Sigmoid colon (tissue), 7 donors: ENCODE data around the gene CDC34. TPM values are rescaled to one million over a fixed set of nuclear protein-coding genes. Genes with fewer than 3 reads are reported as not detected.
A peak's percentile ranks its signal among the peaks of the same experiment; 100 is the strongest.

ENCODE experiments used
- DNase-seq: peaks from one replicate; pipeline ENCODE4 v3.0.0-alpha.2; 2019
- H3K27ac ChIP-seq, 4 donors: fragments of 200-600 bp; sonication (generic); one replicate each; pipeline ENCODE4 v1.5.1; 2016 to 2019; ENCODE audit warnings: mild to moderate bottlenecking in 1 of 4
- H3K27me3 ChIP-seq, 3 donors: fragments of 200-600 bp; sonication (generic); one replicate each; pipeline ENCODE4 v1.5.1; 2019; ENCODE audit warnings: mild to moderate bottlenecking in 1 of 3
- H3K36me3 ChIP-seq, 4 donors: fragments of 200-600 bp; sonication (generic); one replicate each; pipeline ENCODE4 v1.5.1; 2016 to 2019
- H3K4me1 ChIP-seq, 4 donors: fragments of 200-600 bp; sonication (generic); one replicate each; pipeline ENCODE4 v1.5.1; 2017 to 2019
- H3K4me3 ChIP-seq, 4 donors: fragments of 200-600 bp; sonication (generic); one replicate each; pipeline ENCODE4 v1.5.1; 2017 to 2019; ENCODE audit warnings: mild to moderate bottlenecking in 2 of 4, moderate library complexity in 1 of 4
- H3K9me3 ChIP-seq, 4 donors: fragments of 200-600 bp in 3 of 4; sonication (generic) in 3 of 4; one replicate each; pipeline versions ENCODE4 v1.5.1 to v1.6.1; 2013 to 2019
- CTCF ChIP-seq, 4 experiments: fragments of 450-650 bp in 3 of 4; fragments of 200-600 bp in 1 of 4; IDR thresholded peaks; one replicate each; pipeline ENCODE4 v1.5.1; 2016 to 2019; ENCODE audit warnings: antibody characterized with exemption in 4 of 4, mild to moderate bottlenecking in 3 of 4, moderate library complexity in 2 of 4
- EP300 ChIP-seq, 4 donors: sonication (generic); formaldehyde crosslinking; IDR thresholded peaks; one replicate each; pipeline ENCODE4 v1.6.1; 2017; ENCODE audit warnings: antibody characterized with exemption in 4 of 4
- POLR2A ChIP-seq, 2 donors: fragments of 450-650 bp; IDR thresholded peaks; one replicate each; pipeline ENCODE4 v1.6.1; 2016; ENCODE audit warnings: antibody characterized with exemption in 2 of 2, mild to moderate bottlenecking in 2 of 2, moderate library complexity in 2 of 2
- POLR2AphosphoS5 ChIP-seq, 4 donors: sonication (generic); formaldehyde crosslinking; IDR thresholded peaks; one replicate each; pipeline ENCODE4 v1.6.1; 2017; ENCODE audit warnings: antibody characterized with exemption in 4 of 4
- WGBS, 2 donors: extraction: QIAGEN DNeasy Blood & Tissue Kit; methylation state at CpG; one replicate each; pipeline ENCODE4 v1.1.7; 2013; 5-methylcytosine and 5-hydroxymethylcytosine counted together
- intact Hi-C: fragments of 100-400 bp; cut with DNase I; formaldehyde crosslinking; loops from one replicate; pipeline ENCODE4 v1.15.1; 2023
- polyA plus RNA-seq, 3 donors: library from polyadenylated mRNA; stranded (reverse); fragments of 200-250 nt; gene quantifications; one replicate each; pipeline ENCODE4 v1.2.3, GENCODE V29; 2013
- total RNA-seq, 4 donors: library from RNA; depleted of rRNA; stranded (reverse); fragments of >200 nt; gene quantifications; one replicate each; pipeline ENCODE4 v1.1.0, GENCODE V29; 2016
- donor health status: healthy with polysubstance abuse.
- donor health status: Bipolar disorder and iron deficiency.
- donor health status: healthy.

CDC34 gene
- total and polyA plus RNA-seq, 7 donors: 74.9 to 152 (median 96.7) TPM

GRCh38 chr19:485077-485476 lies 46.5 kb upstream of the CDC34 start:
- Histone ChIP-seq H3K9me3 (no peaks in the 10 kb centered on the region), H3K27ac (no peak overlapping the region), H3K36me3 (no peaks in the 10 kb centered on the region), H3K27me3 (peaks cover 0 to 27% (median 17%) of the 10 kb centered on the region in 3 donors), H3K4me1 (peaks cover 0 to 15% (median 12%) of the 10 kb centered on the region in 4 donors), H3K4me3 (no peak overlapping the region)
- TF ChIP-seq POLR2AphosphoS5 (IDR thresholded peaks at IDR 0.05): no peak
- TF ChIP-seq CTCF (IDR thresholded peaks at IDR 0.05): no peak
- no peak for TF ChIP-seq EP300 (IDR thresholded peaks at IDR 0.05)
- TF ChIP-seq POLR2A (IDR thresholded peaks at IDR 0.05): no peak
- intact Hi-C loops: loop anchor here (5.0 kb wide), 1 partner anchor 38 kb away; no protein-coding TSS in a partner anchor
- 45 to 72% methylated on average over 22 of the region's 22 CpGs for WGBS, 2 donors
- no peak for DNase-seq

- H3K27ac ChIP-seq: peak overlapping the region in 3 of 4 donors; percentile 2 to 54 (median 50)
- TF ChIP-seq POLR2AphosphoS5 (IDR thresholded peaks at IDR 0.05) (peak in 3 of 4 donors; percentile 36 to 51 (median 41)), POLR2A (IDR thresholded peaks at IDR 0.05) (no peak)
These were observed 45.9 kb upstream of the CDC34 start for GRCh38 chr19:485583-486236.

GRCh38 chr19:488505-489417 lies 42.8 kb upstream of the CDC34 start:
- H3K4me3 ChIP-seq: peak overlapping the region; percentile 82 to 89 (median 84)
- no peak for TF ChIP-seq EP300 (IDR thresholded peaks at IDR 0.05)
- TF ChIP-seq POLR2AphosphoS5 (IDR thresholded peaks at IDR 0.05): peak; percentile 79 to 95 (median 88)
- TF ChIP-seq CTCF (IDR thresholded peaks at IDR 0.05): no peak
- peak; percentile 36 to 76 for TF ChIP-seq POLR2A (IDR thresholded peaks at IDR 0.05)
- DNase-seq: peak; percentile 97
- WGBS, 2 donors: 1% methylated on average over 114 of the region's 114 CpGs
- H3K9me3 ChIP-seq: no peaks in the 10 kb centered on the region
- H3K4me1 ChIP-seq: peaks cover 0 to 16% (median 12%) of the 10 kb centered on the region in 4 donors
- peaks cover 0 to 21% (median 17%) of the 10 kb centered on the region in 3 donors for H3K27me3 ChIP-seq
- H3K27ac ChIP-seq: peak overlapping the region; percentile 89 to 95 (median 92)
- intact Hi-C loops: loop anchor here (1.0 to 5.0 kb wide), 2 partner anchors 18 to 41 kb away; no protein-coding TSS in a partner anchor
- no peaks in the 10 kb centered on the region for H3K36me3 ChIP-seq

More at GRCh38 chr19:485583-486236, 45.9 kb upstream of the CDC34 start:
- Histone ChIP-seq H3K4me3 (no peak overlapping the region), H3K36me3 (no peaks in the 10 kb centered on the region), H3K9me3 (no peaks in the 10 kb centered on the region), H3K4me1 (peaks cover 0 to 16% (median 12%) of the 10 kb centered on the region in 4 donors), H3K27me3 (peaks cover 0 to 27% (median 17%) of the 10 kb centered on the region in 3 donors)
- WGBS, 2 donors: 9 to 30% methylated on average over 23 of the region's 23 CpGs
- DNase-seq: peak; percentile 94
- intact Hi-C loops: loop anchor here (5.0 kb wide), 1 partner anchor 38 kb away; no protein-coding TSS in a partner anchor

- TF ChIP-seq CTCF (IDR thresholded peaks at IDR 0.05) (no peak), EP300 (IDR thresholded peaks at IDR 0.05) (no peak), POLR2A (IDR thresholded peaks at IDR 0.05) (no peak), POLR2AphosphoS5 (IDR thresholded peaks at IDR 0.05) (no peak)
- intact Hi-C loops: loop anchor here (1.0 to 5.0 kb wide), 2 partner anchors 17 to 42 kb away; no protein-coding TSS in a partner anchor
- H3K4me1 ChIP-seq: peaks cover 0 to 16% (median 12%) of the 10 kb centered on the region in 4 donors
- 27 to 39% methylated on average over 61 of the region's 61 CpGs for WGBS, 2 donors
- peaks cover 0 to 20% (median 19%) of the 10 kb centered on the region in 3 donors for H3K27me3 ChIP-seq
- no peaks in the 10 kb centered on the region for H3K9me3 ChIP-seq
- H3K4me3 ChIP-seq: peak overlapping the region; percentile 82 to 89 (median 84)
- H3K27ac ChIP-seq: peak overlapping the region; percentile 89 to 95 (median 92)
- DNase-seq: no peak
- no peaks in the 10 kb centered on the region for H3K36me3 ChIP-seq
These were observed 42.0 kb upstream of the CDC34 start for GRCh38 chr19:489418-490196.
